ENCODE results near the gene PRDM16. TPM values are rescaled to one million over a fixed set of nuclear protein-coding genes. Genes with fewer than 3 reads are reported as not detected.

Gene PRDM16
- total RNA-seq, 2 experiments from 2014 or later: not detected

- TF ChIP-seq EZH2phosphoT487 (IDR thresholded peaks at IDR 0.05; ENCODE audit: borderline replicate concordance, low read depth, low read length) (no peak), CTCF (conservative IDR thresholded peaks at IDR 0.05; ENCODE audit: low read length) (no peak)
- no peak for DNase-seq (ENCODE audit: low spot score)
- H3K4me2 ChIP-seq (ENCODE audit: low read length): no peak overlapping the region
- intact Hi-C loops (cut with micrococcal nuclease; ENCODE audit: unreplicated experiment): no loop called here
- no peak overlapping the region for H2AFZ ChIP-seq (ENCODE audit: low read length)
- H3K9me3 ChIP-seq (ENCODE audit: low read length): no peaks in the 10 kb centered on the region
- H3K4me1 ChIP-seq (ENCODE audit: insufficient read depth, low read length, poor library complexity, severe bottlenecking): no peaks in the 10 kb centered on the region
- no peaks in the 10 kb centered on the region for H3K9me2 ChIP-seq (ENCODE audit: insufficient read depth, low read length)
- no TSS peak for BruUV-seq (replicated peaks)
- no peak overlapping the region for H3K27ac ChIP-seq (ENCODE audit: low read depth, low read length, poor library complexity, severe bottlenecking)
- CTCF ChIA-PET (ENCODE audit: unreplicated experiment): no interaction called here
- POLR2A ChIA-PET: no interaction called here
- no peak overlapping the region for H3K4me3 ChIP-seq (ENCODE audit: low read depth, low read length, poor library complexity, severe bottlenecking)
- H3K36me3 ChIP-seq (ENCODE audit: insufficient read depth, low read length): no peaks in the 10 kb centered on the region
- H4K20me1 ChIP-seq (ENCODE audit: insufficient read depth, low read length): no peaks in the 10 kb centered on the region
- no peaks in the 10 kb centered on the region for H3K79me2 ChIP-seq (ENCODE audit: insufficient read depth, low read depth, low read length)
These were observed 280.4 kb downstream of the PRDM16 start for GRCh38 chr1:3349161-3349967.

- DNase-seq (ENCODE audit: low spot score): no peak
- TF ChIP-seq EZH2phosphoT487 (IDR thresholded peaks at IDR 0.05; ENCODE audit: borderline replicate concordance, low read depth, low read length): no peak
- TF ChIP-seq CTCF (conservative IDR thresholded peaks at IDR 0.05; ENCODE audit: low read length): no peak
- Histone ChIP-seq H3K4me3 (ENCODE audit: low read depth, low read length, poor library complexity, severe bottlenecking) (no peak overlapping the region), H3K9me2 (ENCODE audit: insufficient read depth, low read length) (no peaks in the 10 kb centered on the region), H2AFZ (ENCODE audit: low read length) (no peak overlapping the region), H3K4me2 (ENCODE audit: low read length) (no peak overlapping the region), H4K20me1 (ENCODE audit: insufficient read depth, low read length) (no peaks in the 10 kb centered on the region), H3K4me1 (ENCODE audit: insufficient read depth, low read length, poor library complexity, severe bottlenecking) (no peaks in the 10 kb centered on the region), H3K27ac (ENCODE audit: low read depth, low read length, poor library complexity, severe bottlenecking) (no peak overlapping the region), H3K9me3 (ENCODE audit: low read length) (no peaks in the 10 kb centered on the region), H3K36me3 (ENCODE audit: insufficient read depth, low read length) (no peaks in the 10 kb centered on the region), H3K79me2 (ENCODE audit: insufficient read depth, low read depth, low read length) (no peaks in the 10 kb centered on the region)
- ChIA-PET POLR2A (no interaction called here), CTCF (ENCODE audit: unreplicated experiment) (no interaction called here)
- intact Hi-C loops (cut with micrococcal nuclease; ENCODE audit: unreplicated experiment): no loop called here
- no TSS peak for BruUV-seq (replicated peaks)
These were observed 280.9 kb downstream of the PRDM16 start for GRCh38 chr1:3349968-3350299.

DNA sequence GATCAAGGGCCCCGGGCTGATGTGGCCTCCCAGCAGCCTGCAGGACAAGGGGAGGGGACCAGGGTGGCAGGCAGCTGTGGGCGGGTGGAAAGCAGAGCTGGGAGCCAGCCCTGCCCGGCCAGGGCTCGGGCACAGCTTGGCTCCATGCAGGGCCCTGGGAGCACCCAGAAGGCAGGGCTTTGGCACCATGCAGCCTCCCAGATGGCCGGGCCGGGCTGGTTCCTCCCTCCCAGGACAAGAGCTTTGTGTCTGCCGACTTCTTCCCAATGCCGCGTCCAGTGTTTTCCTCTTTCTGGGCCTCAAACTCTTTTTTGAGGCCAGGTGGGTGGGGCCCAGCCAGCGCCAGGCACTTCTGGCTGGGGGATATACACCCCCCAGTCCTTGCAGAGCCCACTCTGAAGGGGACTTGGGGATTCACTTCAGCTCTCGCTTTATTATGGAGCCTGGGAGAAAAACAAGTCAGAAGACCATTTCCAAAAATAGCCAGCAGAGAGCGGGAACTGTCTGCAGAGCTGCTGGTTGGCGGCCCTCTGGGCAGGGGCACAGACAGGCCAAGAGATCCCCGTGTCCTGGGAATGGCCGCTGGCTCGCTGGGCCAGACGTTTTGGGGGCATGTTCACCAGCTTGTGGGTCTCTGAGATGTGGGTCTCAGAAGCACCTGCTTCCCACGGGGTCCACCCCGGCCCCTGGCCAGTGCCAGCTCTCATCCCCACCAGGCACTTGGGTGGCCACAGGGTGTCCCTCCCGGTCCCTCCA lies 281.7 kb downstream of the PRDM16 start:
- intact Hi-C loops (cut with micrococcal nuclease; ENCODE audit: unreplicated experiment): no loop called here
- POLR2A ChIA-PET: no interaction called here
- H3K9me3 ChIP-seq (ENCODE audit: low read length): no peaks in the 10 kb centered on the region

More for the DNA sequence above, 281.7 kb downstream of the PRDM16 start:
- Histone ChIP-seq H3K4me3 (ENCODE audit: low read depth, low read length, poor library complexity, severe bottlenecking) (no peak overlapping the region), H3K36me3 (ENCODE audit: insufficient read depth, low read length) (no peaks in the 10 kb centered on the region), H3K4me2 (ENCODE audit: low read length) (no peak overlapping the region), H4K20me1 (ENCODE audit: insufficient read depth, low read length) (no peaks in the 10 kb centered on the region), H2AFZ (ENCODE audit: low read length) (no peak overlapping the region), H3K79me2 (ENCODE audit: insufficient read depth, low read depth, low read length) (no peaks in the 10 kb centered on the region), H3K27ac (ENCODE audit: low read depth, low read length, poor library complexity, severe bottlenecking) (no peak overlapping the region), H3K9me2 (ENCODE audit: insufficient read depth, low read length) (no peaks in the 10 kb centered on the region), H3K4me1 (ENCODE audit: insufficient read depth, low read length, poor library complexity, severe bottlenecking) (no peaks in the 10 kb centered on the region)
- CTCF ChIA-PET (ENCODE audit: unreplicated experiment): no interaction called here
- TF ChIP-seq EZH2phosphoT487 (IDR thresholded peaks at IDR 0.05; ENCODE audit: borderline replicate concordance, low read depth, low read length) (no peak), CTCF (conservative IDR thresholded peaks at IDR 0.05; ENCODE audit: low read length) (no peak)
- no TSS peak for BruUV-seq (replicated peaks)
- no peak for DNase-seq (ENCODE audit: low spot score)
